Keratinocyte (primary cell): Measurements from ENCODE around the gene ZDHHC3. TPM values are rescaled to one million over a fixed set of nuclear protein-coding genes. Genes with fewer than 3 reads are reported as not detected.

Experiments
- DNase-seq: peaks from one replicate; pipeline ENCODE4 v3.0.0-alpha.2; 2011; ENCODE audit warnings: low read depth, missing footprints, low spot score
- FAIRE-seq: peaks from 2 replicates; lab custom pipeline; 2011; peaks lifted over from hg19 to GRCh38; lab: Jason Lieb, UNC
- H2AFZ ChIP-seq: 2 replicates; pipeline ENCODE4 v1.6.0; 2012; ENCODE audit warnings: low read length, control low read depth, inconsistent platforms; ENCODE audit not compliant: control insufficient read depth
- H3K27ac ChIP-seq: 2 replicates; pipeline ENCODE4 v1.5.1; 2011; ENCODE audit warnings: low read length; ENCODE audit not compliant: control insufficient read depth, insufficient read depth
- H3K27me3 ChIP-seq: 3 replicates; pipeline ENCODE4 v1.6.0; 2011; ENCODE audit warnings: low read length; ENCODE audit not compliant: control insufficient read depth, insufficient read depth; ENCODE audit errors: extremely low read depth
- H3K36me3 ChIP-seq, 2 experiments: 2 replicates in 1 of 2; 3 replicates in 1 of 2; pipeline ENCODE4 v1.5.1; 2011; ENCODE audit warnings: low read length in 2 of 2, mild to moderate bottlenecking in 1 of 2; ENCODE audit not compliant: control insufficient read depth in 2 of 2, insufficient read depth in 2 of 2; ENCODE audit errors: extremely low read depth in 1 of 2
- H3K4me1 ChIP-seq: 3 replicates; pipeline ENCODE4 v1.5.1; 2011; ENCODE audit warnings: low read length; ENCODE audit not compliant: control insufficient read depth, insufficient read depth; ENCODE audit errors: extremely low read depth
- H3K4me2 ChIP-seq: 3 replicates; pipeline ENCODE4 v1.6.0; 2011; ENCODE audit warnings: low read depth, low read length; ENCODE audit not compliant: control insufficient read depth, insufficient read depth; ENCODE audit errors: extremely low read depth
- H3K4me3 ChIP-seq, 3 experiments: fragments of 200-600 bp in 1 of 3; sonication (generic) in 1 of 3; 2 replicates in 2 of 3; 3 replicates in 1 of 3; pipeline ENCODE4 v1.5.1; 2011 to 2016; ENCODE audit warnings: low read length in 3 of 3, mild to moderate bottlenecking in 3 of 3, control low read depth in 2 of 3, inconsistent platforms in 1 of 3, low read depth in 1 of 3, mixed read lengths in 1 of 3, mixed run types in 1 of 3, moderate library complexity in 1 of 3; ENCODE audit not compliant: control insufficient read depth in 2 of 3, insufficient read depth in 2 of 3; ENCODE audit errors: extremely low read depth in 1 of 3
- H3K79me2 ChIP-seq: 2 replicates; pipeline ENCODE4 v1.6.0; 2012; ENCODE audit warnings: low read length; ENCODE audit not compliant: control insufficient read depth, insufficient read depth
- H3K9ac ChIP-seq: 3 replicates; pipeline ENCODE4 v1.6.0; 2011; ENCODE audit warnings: low read length; ENCODE audit not compliant: control insufficient read depth, insufficient read depth; ENCODE audit errors: extremely low read depth
- H3K9me1 ChIP-seq: 3 replicates; pipeline ENCODE4 v1.6.0; 2011; ENCODE audit warnings: low read length; ENCODE audit not compliant: control insufficient read depth, insufficient read depth; ENCODE audit errors: extremely low read depth
- H3K9me3 ChIP-seq: 2 replicates; pipeline ENCODE4 v1.5.1; 2012; ENCODE audit warnings: low read depth, low read length; ENCODE audit not compliant: control insufficient read depth
- H4K20me1 ChIP-seq: 3 replicates; pipeline ENCODE4 v1.6.0; 2011; ENCODE audit warnings: low read length; ENCODE audit not compliant: control insufficient read depth, insufficient read depth; ENCODE audit errors: extremely low read depth
- EZH2 ChIP-seq: IDR thresholded peaks from one replicate; pipeline ENCODE4 v1.6.1; 2012; ENCODE audit warnings: inconsistent platforms, mild to moderate bottlenecking, low read length, moderate library complexity
- dilution Hi-C: fragments of 300-500 bp; cut with MboI; formaldehyde crosslinking; loops from one replicate; pipeline ENCODE4 v1.7.0; 2020; ENCODE audit warnings: low sequenced_read_pairs; ENCODE audit not compliant: extremely low pct_ligation_motif_present
- polyA plus RNA-seq, 5 experiments: library from polyadenylated mRNA; depleted of rRNA in 3 of 5; stranded (reverse) in 3 of 5; stranded (forward) in 1 of 5; unstranded in 1 of 5; fragments of >200 nt; gene quantifications; 1 replicate in 1 of 5; 2 replicates in 3 of 5; 3 replicates in 1 of 5; pipeline versions ENCODE4 v1.2.1 to v1.2.3, GENCODE V29; 2011 to 2012; ENCODE audit warnings: missing spikeins in 2 of 5, low read depth in 1 of 5, low replicate concordance in 1 of 5
- TF ChIP-seq, protein P1 (sequence below), 3 experiments: IDR thresholded peaks in 1 of 3; conservative IDR thresholded peaks in 1 of 3; optimal IDR thresholded peaks in 1 of 3; 2 replicates in 2 of 3; 3 replicates in 1 of 3; pipeline versions ENCODE3 to v1.5.1; 2011; ENCODE audit warnings: low read length in 3 of 3, mild to moderate bottlenecking in 3 of 3, moderate library complexity in 2 of 3, control low read depth in 1 of 3, inconsistent platforms in 1 of 3; ENCODE audit not compliant: insufficient read depth in 2 of 3; ENCODE audit errors: extremely low read depth in 1 of 3

The ZDHHC3 gene
- polyA plus RNA-seq, 1 donor (not counting 4 experiments of a cell fraction or from before 2014, with no cell fraction given) = 151 TPM

- H3K79me2 ChIP-seq = no peaks in the 10 kb centered on the region
- H2AFZ ChIP-seq = no peak overlapping the region
- dilution Hi-C loops = no loop called here
- no peak overlapping the region for H3K27ac ChIP-seq
- peaks cover 36 to 54% of the 10 kb centered on the region in 2 experiments for H3K36me3 ChIP-seq
- H3K9me3 ChIP-seq = no peaks in the 10 kb centered on the region
- H3K9me1 ChIP-seq = no peaks in the 10 kb centered on the region
- no peak for TF ChIP-seq EZH2
- TF ChIP-seq, protein P1, sequence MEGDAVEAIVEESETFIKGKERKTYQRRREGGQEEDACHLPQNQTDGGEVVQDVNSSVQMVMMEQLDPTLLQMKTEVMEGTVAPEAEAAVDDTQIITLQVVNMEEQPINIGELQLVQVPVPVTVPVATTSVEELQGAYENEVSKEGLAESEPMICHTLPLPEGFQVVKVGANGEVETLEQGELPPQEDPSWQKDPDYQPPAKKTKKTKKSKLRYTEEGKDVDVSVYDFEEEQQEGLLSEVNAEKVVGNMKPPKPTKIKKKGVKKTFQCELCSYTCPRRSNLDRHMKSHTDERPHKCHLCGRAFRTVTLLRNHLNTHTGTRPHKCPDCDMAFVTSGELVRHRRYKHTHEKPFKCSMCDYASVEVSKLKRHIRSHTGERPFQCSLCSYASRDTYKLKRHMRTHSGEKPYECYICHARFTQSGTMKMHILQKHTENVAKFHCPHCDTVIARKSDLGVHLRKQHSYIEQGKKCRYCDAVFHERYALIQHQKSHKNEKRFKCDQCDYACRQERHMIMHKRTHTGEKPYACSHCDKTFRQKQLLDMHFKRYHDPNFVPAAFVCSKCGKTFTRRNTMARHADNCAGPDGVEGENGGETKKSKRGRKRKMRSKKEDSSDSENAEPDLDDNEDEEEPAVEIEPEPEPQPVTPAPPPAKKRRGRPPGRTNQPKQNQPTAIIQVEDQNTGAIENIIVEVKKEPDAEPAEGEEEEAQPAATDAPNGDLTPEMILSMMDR (optimal IDR thresholded peaks at IDR 0.05 in 1 of 3, IDR thresholded peaks at IDR 0.05 in 1 of 3, conservative IDR thresholded peaks at IDR 0.05 in 1 of 3; ENCODE audit: extremely low read depth in 1 of 3, insufficient read depth in 2 of 3, low read length in 3 of 3) = no peak
- H3K9ac ChIP-seq = no peak overlapping the region
- H4K20me1 ChIP-seq = no peaks in the 10 kb centered on the region
- DNase-seq (no peak), FAIRE-seq (no peak)
- H3K4me3 ChIP-seq = no peak overlapping the region
- no peak overlapping the region for H3K4me2 ChIP-seq
- no peaks in the 10 kb centered on the region for H3K27me3 ChIP-seq
- no peaks in the 10 kb centered on the region for H3K4me1 ChIP-seq
These were observed 25.8 kb upstream of the ZDHHC3 start for GRCh38 chr3:45001738-45002137.

GRCh38 chr3:45000823-45001222 is 24.8 kb upstream of the ZDHHC3 start:
- no peak for DNase-seq
- no peak for FAIRE-seq
- no peak overlapping the region for H2AFZ ChIP-seq
- dilution Hi-C loops = no loop called here
- H3K79me2 ChIP-seq = peaks cover 1% of the 10 kb centered on the region
- TF ChIP-seq, protein P1 (optimal IDR thresholded peaks at IDR 0.05 in 1 of 3, IDR thresholded peaks at IDR 0.05 in 1 of 3, conservative IDR thresholded peaks at IDR 0.05 in 1 of 3; ENCODE audit: extremely low read depth in 1 of 3, insufficient read depth in 2 of 3, low read length in 3 of 3) = no peak
- no peak for TF ChIP-seq EZH2
- H3K36me3 ChIP-seq = peaks cover 36 to 54% of the 10 kb centered on the region in 2 experiments
- no peaks in the 10 kb centered on the region for H3K9me3 ChIP-seq
- no peak overlapping the region for H3K4me2 ChIP-seq
- H3K9ac ChIP-seq = no peak overlapping the region
- H3K27me3 ChIP-seq = no peaks in the 10 kb centered on the region
- H3K9me1 ChIP-seq = no peaks in the 10 kb centered on the region
- no peaks in the 10 kb centered on the region for H3K4me1 ChIP-seq
- H3K4me3 ChIP-seq = no peak overlapping the region
- no peak overlapping the region for H3K27ac ChIP-seq
- H4K20me1 ChIP-seq = no peaks in the 10 kb centered on the region
